DND-41 (cell line): ENCODE data around the gene ANKRD6.
A peak's percentile ranks its signal among the peaks of the same experiment; 100 is the strongest.

ENCODE experiments used
- ATAC-seq: fragments of 200-7000 bp; cut with Tn5 transposase; 3 replicates; pipeline ENCODE4 v1.9.1; 2021; ENCODE audit warnings: low read depth; ENCODE audit not compliant: insufficient read depth
- DNase-seq: peaks from one replicate; pipeline ENCODE4 v3.0.0-alpha.2; 2020
- H2AFZ ChIP-seq: 2 replicates; pipeline ENCODE4 v1.6.0; 2012; ENCODE audit warnings: low read depth, low read length
- H3K27ac ChIP-seq: 2 replicates; pipeline ENCODE4 v1.5.1; 2012; ENCODE audit warnings: low read length, inconsistent platforms
- H3K27me3 ChIP-seq: fragments of 200-600 bp; sonication (generic); 2 replicates; pipeline ENCODE4 v1.6.0; 2012; ENCODE audit warnings: low read length, mild to moderate bottlenecking, inconsistent platforms; ENCODE audit not compliant: insufficient read depth, poor library complexity
- H3K36me3 ChIP-seq: 2 replicates; pipeline ENCODE4 v1.5.1; 2012; ENCODE audit warnings: low read length, inconsistent platforms; ENCODE audit not compliant: insufficient read depth
- H3K4me1 ChIP-seq: 2 replicates; pipeline ENCODE4 v1.5.1; 2012; ENCODE audit warnings: mild to moderate bottlenecking, low read length; ENCODE audit not compliant: insufficient read depth
- H3K4me2 ChIP-seq: 2 replicates; pipeline ENCODE4 v1.6.0; 2012; ENCODE audit warnings: mild to moderate bottlenecking, moderate library complexity, low read length, inconsistent platforms; ENCODE audit not compliant: insufficient read depth
- H3K4me3 ChIP-seq, 2 experiments: fragments of 200-600 bp in 1 of 2; shearing (Covaris generic) in 1 of 2; 2 replicates each; pipeline ENCODE4 v1.5.1; 2012 to 2016; ENCODE audit warnings: inconsistent platforms in 2 of 2, low read length in 2 of 2, mild to moderate bottlenecking in 2 of 2, low read depth in 1 of 2, moderate library complexity in 1 of 2
- H3K79me2 ChIP-seq: 2 replicates; pipeline ENCODE4 v1.6.0; 2012; ENCODE audit warnings: low read length, inconsistent platforms; ENCODE audit not compliant: insufficient read depth
- H3K9ac ChIP-seq: 2 replicates; pipeline ENCODE4 v1.6.0; 2012; ENCODE audit warnings: low read depth, mild to moderate bottlenecking, inconsistent platforms, low read length, moderate library complexity
- H3K9me3 ChIP-seq: 2 replicates; pipeline ENCODE4 v1.5.1; 2012; ENCODE audit warnings: low read length, moderate library complexity, mild to moderate bottlenecking, inconsistent platforms; ENCODE audit not compliant: insufficient read depth, severe bottlenecking
- H4K20me1 ChIP-seq: 2 replicates; pipeline ENCODE4 v1.6.0; 2012; ENCODE audit warnings: low read length; ENCODE audit not compliant: insufficient read depth
- EZH2 ChIP-seq: IDR thresholded peaks from 3 replicates; pipeline ENCODE4 v1.6.1; 2012; ENCODE audit warnings: borderline replicate concordance, low read depth, mild to moderate bottlenecking, moderate library complexity, low read length, inconsistent platforms; ENCODE audit not compliant: severe bottlenecking
- TF ChIP-seq, protein P1 (sequence below): IDR thresholded peaks from 2 replicates; pipeline ENCODE4 v1.5.1; 2012; ENCODE audit warnings: borderline replicate concordance, low read length, moderate library complexity, mild to moderate bottlenecking; ENCODE audit not compliant: poor library complexity, severe bottlenecking; ENCODE audit errors: extremely low read depth

The ANKRD6 gene

DNA sequence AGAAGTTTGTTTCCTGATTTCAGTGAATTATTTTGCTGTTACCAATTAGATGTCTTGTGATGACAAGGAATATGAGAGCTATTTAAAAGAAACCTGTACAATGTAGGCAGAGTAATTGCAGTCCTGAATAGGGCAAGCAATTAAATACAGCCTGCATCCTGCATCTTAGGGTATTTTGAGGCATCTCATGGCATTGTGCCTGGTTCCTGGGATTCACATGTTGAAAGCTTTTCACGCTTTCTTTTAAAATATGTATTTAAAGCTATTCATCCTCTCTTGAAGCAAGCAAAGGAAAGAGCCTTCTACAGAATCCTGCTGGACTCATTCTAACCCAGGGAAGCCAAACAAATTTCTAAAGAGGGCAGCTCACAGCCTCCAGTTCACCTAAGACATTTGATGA is 16.2 kb upstream of the ANKRD6 start:
- no peak overlapping the region for H3K27ac ChIP-seq
- no peaks in the 10 kb centered on the region; the same call in 1 of the 2 replicates for H3K36me3 ChIP-seq
- TF ChIP-seq, protein P1, sequence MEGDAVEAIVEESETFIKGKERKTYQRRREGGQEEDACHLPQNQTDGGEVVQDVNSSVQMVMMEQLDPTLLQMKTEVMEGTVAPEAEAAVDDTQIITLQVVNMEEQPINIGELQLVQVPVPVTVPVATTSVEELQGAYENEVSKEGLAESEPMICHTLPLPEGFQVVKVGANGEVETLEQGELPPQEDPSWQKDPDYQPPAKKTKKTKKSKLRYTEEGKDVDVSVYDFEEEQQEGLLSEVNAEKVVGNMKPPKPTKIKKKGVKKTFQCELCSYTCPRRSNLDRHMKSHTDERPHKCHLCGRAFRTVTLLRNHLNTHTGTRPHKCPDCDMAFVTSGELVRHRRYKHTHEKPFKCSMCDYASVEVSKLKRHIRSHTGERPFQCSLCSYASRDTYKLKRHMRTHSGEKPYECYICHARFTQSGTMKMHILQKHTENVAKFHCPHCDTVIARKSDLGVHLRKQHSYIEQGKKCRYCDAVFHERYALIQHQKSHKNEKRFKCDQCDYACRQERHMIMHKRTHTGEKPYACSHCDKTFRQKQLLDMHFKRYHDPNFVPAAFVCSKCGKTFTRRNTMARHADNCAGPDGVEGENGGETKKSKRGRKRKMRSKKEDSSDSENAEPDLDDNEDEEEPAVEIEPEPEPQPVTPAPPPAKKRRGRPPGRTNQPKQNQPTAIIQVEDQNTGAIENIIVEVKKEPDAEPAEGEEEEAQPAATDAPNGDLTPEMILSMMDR, result no peak
- TF ChIP-seq EZH2, result no peak
- ATAC-seq (no peak), DNase-seq (no peak)
- H3K27me3 ChIP-seq, result no peaks in the 10 kb centered on the region
- peaks cover 5% of the 10 kb centered on the region for H3K79me2 ChIP-seq
- H3K4me2 ChIP-seq, result no peak overlapping the region
- no peak overlapping the region for H2AFZ ChIP-seq
- H3K4me1 ChIP-seq, result peaks cover 14% of the 10 kb centered on the region
- H3K9me3 ChIP-seq, result no peaks in the 10 kb centered on the region
- no peak overlapping the region for H3K4me3 ChIP-seq
- H3K9ac ChIP-seq, result no peak overlapping the region
- no peaks in the 10 kb centered on the region for H4K20me1 ChIP-seq

- Histone ChIP-seq H3K27me3 (peaks cover 2% of the 10 kb centered on the region), H4K20me1 (no peaks in the 10 kb centered on the region), H3K79me2 (no peaks in the 10 kb centered on the region), H3K36me3 (no peaks in the 10 kb centered on the region), H3K27ac (no peak overlapping the region), H3K9me3 (no peaks in the 10 kb centered on the region), H3K4me3 (no peak overlapping the region), H3K4me2 (no peak overlapping the region), H3K4me1 (peaks cover 4% of the 10 kb centered on the region; the same call in 1 of the 2 replicates), H2AFZ (no peak overlapping the region), H3K9ac (no peak overlapping the region)
- no peak for TF ChIP-seq EZH2
- TF ChIP-seq, protein P1, result no peak
- no peak for ATAC-seq
- DNase-seq, result no peak
Measured at GRCh38 chr6:89430201-89430962, 2.6 kb upstream of the ANKRD6 start.

DNA sequence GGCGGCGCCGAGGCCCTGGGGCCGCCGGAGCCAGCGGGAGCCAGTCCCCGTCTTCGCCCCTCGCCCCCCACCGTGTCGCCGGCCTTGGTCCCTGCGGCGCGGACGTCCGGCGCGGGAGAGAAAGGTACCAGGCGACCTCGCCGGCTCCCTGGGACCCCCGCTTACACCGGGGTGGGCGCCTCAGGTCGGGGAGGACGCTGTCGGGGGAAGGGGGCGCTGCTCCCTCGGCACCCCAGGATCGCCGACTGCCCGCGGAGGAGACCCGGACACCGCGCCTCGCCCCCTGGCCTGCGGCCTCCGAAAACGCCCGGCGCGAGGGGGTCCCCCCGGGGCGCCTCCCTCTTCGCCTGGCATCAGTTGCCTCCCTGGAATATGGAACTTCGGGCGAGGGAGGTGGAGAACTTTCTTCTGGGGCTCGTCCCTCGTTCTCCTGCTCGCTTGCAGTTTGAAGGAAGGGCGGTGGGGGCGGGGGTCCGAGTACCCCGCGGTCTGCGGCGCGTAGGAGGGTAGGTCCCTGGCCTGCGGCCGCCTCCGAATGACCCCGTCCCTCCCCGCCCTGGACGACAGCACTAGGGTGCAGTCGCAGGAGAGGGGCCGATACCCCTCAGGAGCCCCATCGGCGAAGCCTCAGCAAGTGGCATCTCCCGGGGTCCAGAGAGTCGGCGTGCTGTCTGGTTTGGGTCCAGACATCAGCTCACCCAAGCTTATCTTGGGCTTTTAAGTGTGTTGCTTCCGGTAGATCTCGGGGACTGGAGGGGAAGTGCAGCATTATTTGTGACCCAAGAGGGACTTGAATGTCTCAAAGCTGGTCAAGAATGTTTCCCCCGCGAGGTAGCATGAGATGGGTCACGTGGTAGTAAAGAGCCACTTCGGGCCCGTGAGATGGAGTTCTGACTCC is 549 bp downstream of the ANKRD6 start:
- peaks cover 4% of the 10 kb centered on the region; the same call in 1 of the 2 replicates for H3K4me1 ChIP-seq
- TF ChIP-seq, protein P1, result no peak
- no peak for TF ChIP-seq EZH2
- no peak overlapping the region; the same call in 1 of the 2 replicates for H2AFZ ChIP-seq
- peak overlapping the region; percentile 54 for H3K4me2 ChIP-seq
- DNase-seq (no peak), ATAC-seq (no peak)
- H3K36me3 ChIP-seq, result no peaks in the 10 kb centered on the region
- no peak overlapping the region for H3K27ac ChIP-seq
- no peaks in the 10 kb centered on the region for H3K79me2 ChIP-seq
- H3K9me3 ChIP-seq, result no peaks in the 10 kb centered on the region
- peak overlapping the region; percentile 34; the same call in 1 of the 2 replicates for H3K9ac ChIP-seq
- peaks cover 8% of the 10 kb centered on the region for H3K27me3 ChIP-seq
- H3K4me3 ChIP-seq, result peak overlapping the region in 1 of 2 experiments; percentile 44; a peak in 2 of 4 replicates
- H4K20me1 ChIP-seq, result no peaks in the 10 kb centered on the region
